ENCODE results near the gene UGT2A3.
"Not testable (repeated sequence)": the region's sequence is repeated elsewhere in the genome, so short reads cannot be mapped to it uniquely, and the experiment has no call there.

The UGT2A3 gene

DNA sequence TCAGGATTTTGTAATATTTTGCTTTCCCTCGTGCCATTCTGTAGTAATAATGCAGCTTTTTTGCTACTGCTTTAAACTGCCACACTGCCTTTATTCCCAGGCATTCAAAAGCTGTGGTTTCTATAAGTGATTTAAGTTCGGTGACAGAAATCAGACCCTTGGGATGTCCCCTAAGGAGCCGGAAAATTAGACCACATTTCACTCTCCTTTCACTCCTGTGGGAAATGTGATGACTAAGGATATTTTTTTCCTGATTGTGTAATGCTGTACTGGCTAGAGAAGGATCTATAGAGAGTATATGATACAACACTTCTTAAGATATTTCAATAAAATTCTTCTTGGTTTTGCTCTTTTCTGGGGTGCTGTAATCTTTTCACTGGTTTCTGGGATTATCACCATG, 24.4 kb downstream of the UGT2A3 start:
- in situ Hi-C loops (cut with HindIII; ENCODE audit: low pct_ligation_motif_present, low sequenced_read_pairs) = no loop called here
- H3K27ac ChIP-seq = no peak overlapping the region
- DNase-seq = no peak
- TF ChIP-seq, protein P1, sequence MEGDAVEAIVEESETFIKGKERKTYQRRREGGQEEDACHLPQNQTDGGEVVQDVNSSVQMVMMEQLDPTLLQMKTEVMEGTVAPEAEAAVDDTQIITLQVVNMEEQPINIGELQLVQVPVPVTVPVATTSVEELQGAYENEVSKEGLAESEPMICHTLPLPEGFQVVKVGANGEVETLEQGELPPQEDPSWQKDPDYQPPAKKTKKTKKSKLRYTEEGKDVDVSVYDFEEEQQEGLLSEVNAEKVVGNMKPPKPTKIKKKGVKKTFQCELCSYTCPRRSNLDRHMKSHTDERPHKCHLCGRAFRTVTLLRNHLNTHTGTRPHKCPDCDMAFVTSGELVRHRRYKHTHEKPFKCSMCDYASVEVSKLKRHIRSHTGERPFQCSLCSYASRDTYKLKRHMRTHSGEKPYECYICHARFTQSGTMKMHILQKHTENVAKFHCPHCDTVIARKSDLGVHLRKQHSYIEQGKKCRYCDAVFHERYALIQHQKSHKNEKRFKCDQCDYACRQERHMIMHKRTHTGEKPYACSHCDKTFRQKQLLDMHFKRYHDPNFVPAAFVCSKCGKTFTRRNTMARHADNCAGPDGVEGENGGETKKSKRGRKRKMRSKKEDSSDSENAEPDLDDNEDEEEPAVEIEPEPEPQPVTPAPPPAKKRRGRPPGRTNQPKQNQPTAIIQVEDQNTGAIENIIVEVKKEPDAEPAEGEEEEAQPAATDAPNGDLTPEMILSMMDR (IDR thresholded peaks at IDR 0.05; ENCODE audit: low read depth, low read length, missing control alignments) = no peak
- H3K4me3 ChIP-seq (ENCODE audit: low read depth, low read length) = no peak overlapping the region
- no peaks in the 10 kb centered on the region for H3K36me3 ChIP-seq (replicated peaks)
- no peaks in the 10 kb centered on the region for H3K27me3 ChIP-seq (replicated peaks)

DNA sequence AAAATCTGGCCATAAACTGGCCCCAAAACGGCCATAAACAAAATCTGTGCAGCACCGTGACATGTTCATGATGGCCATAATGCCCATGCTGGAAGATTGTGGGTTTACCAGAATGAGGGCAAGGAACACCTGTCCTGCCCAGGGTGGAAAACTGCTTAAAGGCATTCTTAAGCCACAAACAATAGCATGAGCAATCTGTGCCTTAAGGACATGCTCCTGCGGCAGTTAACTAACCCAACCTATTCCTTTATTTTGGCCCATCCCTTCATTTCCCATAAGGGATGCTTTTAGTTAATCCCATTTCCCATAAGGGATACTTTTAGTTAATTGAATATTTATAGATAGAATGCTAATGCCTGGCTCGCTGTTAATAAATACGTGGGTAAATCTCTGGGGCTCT, 29.4 kb downstream of the UGT2A3 start:
- H3K27me3 ChIP-seq (replicated peaks) = not testable (repeated sequence)

DNA sequence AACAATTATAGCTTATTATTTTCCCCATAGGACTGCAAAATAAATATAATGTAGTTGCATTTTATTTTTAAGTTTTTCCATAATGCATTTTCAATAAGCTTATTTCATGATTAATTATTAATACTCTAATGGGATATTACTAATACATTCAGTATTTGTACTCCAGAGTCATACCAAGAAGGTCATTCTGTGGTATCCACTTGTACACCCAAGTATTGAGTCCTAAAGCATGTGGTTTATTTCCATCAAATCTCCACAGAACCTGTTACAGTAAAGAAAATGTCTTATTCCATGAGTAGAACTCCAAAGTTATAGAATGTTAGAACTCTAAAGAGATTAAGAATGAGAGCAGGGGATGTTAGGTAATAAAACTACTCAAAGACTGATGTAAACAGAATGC, 30.6 kb downstream of the UGT2A3 start:
- no peak for DNase-seq
- Histone ChIP-seq H3K36me3 (replicated peaks) (no peaks in the 10 kb centered on the region), H3K27me3 (replicated peaks) (no peaks in the 10 kb centered on the region), H3K27ac (no peak overlapping the region), H3K4me3 (ENCODE audit: low read depth, low read length) (no peak overlapping the region)
- TF ChIP-seq, protein P1 (IDR thresholded peaks at IDR 0.05; ENCODE audit: low read depth, low read length, missing control alignments) = no peak
- in situ Hi-C loops (cut with HindIII; ENCODE audit: low pct_ligation_motif_present, low sequenced_read_pairs) = no loop called here

More for the DNA sequence above, 29.4 kb downstream of the UGT2A3 start:
- H3K4me3 ChIP-seq (ENCODE audit: low read depth, low read length); H3K27ac ChIP-seq; DNase-seq; in situ Hi-C loops (cut with HindIII; ENCODE audit: low pct_ligation_motif_present, low sequenced_read_pairs); H3K36me3 ChIP-seq (replicated peaks): not testable (repeated sequence)

DNA sequence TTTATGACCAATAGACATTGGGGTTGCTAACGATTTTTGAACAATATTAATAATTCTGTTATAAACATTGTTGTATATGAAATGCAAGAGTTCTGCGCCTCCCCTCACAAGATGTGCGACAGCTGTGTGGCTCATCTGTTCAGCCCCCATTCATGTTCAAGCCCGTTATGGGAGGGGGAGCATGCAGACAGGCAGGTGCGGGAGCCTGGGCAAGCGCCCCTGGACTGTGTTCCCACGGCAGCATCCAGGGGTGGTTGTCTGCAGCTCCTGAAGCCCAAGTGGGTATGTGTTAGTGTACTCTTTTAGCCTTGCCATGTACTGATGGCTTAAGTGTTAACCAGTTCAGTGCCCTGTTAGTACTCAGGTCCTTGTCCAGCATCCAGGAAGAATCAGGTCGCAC, 34.6 kb downstream of the UGT2A3 start:
- Histone ChIP-seq H3K4me3 (ENCODE audit: low read depth, low read length) (no peak overlapping the region), H3K27me3 (replicated peaks) (no peaks in the 10 kb centered on the region), H3K36me3 (replicated peaks) (no peaks in the 10 kb centered on the region), H3K27ac (no peak overlapping the region)
- TF ChIP-seq, protein P1 (IDR thresholded peaks at IDR 0.05; ENCODE audit: low read depth, low read length, missing control alignments) = no peak
- no peak for DNase-seq
- in situ Hi-C loops (cut with HindIII; ENCODE audit: low pct_ligation_motif_present, low sequenced_read_pairs) = no loop called here

DNA sequence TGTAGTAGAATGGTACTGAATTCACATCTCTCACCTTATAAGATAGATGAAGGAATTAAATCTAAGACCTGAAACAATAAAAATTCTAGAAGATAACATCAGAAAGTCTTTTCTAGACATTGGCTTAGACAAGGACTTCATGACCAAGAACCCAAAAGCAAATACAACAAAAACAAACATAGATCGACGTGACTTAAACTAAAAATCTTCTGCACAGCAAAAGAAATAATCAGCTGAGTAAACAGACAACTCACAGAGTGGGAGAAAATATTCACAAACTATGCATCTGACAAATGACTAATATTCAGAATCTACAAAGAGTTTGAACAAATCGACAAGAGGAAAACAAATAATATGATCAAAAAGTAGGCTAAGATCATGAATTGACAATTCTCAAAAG, 38.8 kb downstream of the UGT2A3 start:
- TF ChIP-seq, protein P1 (IDR thresholded peaks at IDR 0.05; ENCODE audit: low read depth, low read length, missing control alignments) = no peak
- no peak overlapping the region for H3K27ac ChIP-seq
- no peaks in the 10 kb centered on the region for H3K36me3 ChIP-seq (replicated peaks)
- no peaks in the 10 kb centered on the region for H3K27me3 ChIP-seq (replicated peaks)
- no peak overlapping the region for H3K4me3 ChIP-seq (ENCODE audit: low read depth, low read length)
- DNase-seq = no peak
- in situ Hi-C loops (cut with HindIII; ENCODE audit: low pct_ligation_motif_present, low sequenced_read_pairs) = no loop called here

DNA sequence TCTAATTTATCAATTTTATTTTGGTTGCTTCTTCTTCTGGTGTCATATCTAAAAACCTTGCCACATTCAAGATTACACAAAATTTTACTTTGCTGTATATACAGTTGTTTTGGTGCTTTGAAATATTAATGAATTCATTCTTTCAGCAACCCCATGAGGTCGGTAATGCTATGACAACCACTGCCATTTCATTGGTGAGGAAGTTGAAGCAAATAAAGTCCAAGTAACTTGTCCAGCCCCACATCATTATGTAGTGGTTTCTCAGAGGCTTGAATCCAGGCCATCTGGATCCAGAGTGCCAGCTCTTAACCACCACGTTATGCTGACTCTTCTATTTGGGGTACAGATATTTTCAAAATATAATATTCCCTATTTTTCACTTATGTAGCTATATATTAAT, 42.2 kb downstream of the UGT2A3 start:
- H3K27me3 ChIP-seq (replicated peaks) = no peaks in the 10 kb centered on the region
- DNase-seq = no peak
- H3K27ac ChIP-seq = no peak overlapping the region
- TF ChIP-seq, protein P1 (IDR thresholded peaks at IDR 0.05; ENCODE audit: low read depth, low read length, missing control alignments) = no peak
- H3K4me3 ChIP-seq (ENCODE audit: low read depth, low read length) = no peak overlapping the region
- in situ Hi-C loops (cut with HindIII; ENCODE audit: low pct_ligation_motif_present, low sequenced_read_pairs) = no loop called here
- H3K36me3 ChIP-seq (replicated peaks) = no peaks in the 10 kb centered on the region

All from brain microvascular endothelial cell (primary cell).